ENCODE data around the gene GRK3. TPM values are rescaled to one million over a fixed set of nuclear protein-coding genes. Genes with fewer than 3 reads are reported as not detected.
"Not testable (repeated sequence)": the region's sequence is repeated elsewhere in the genome, so short reads cannot be mapped to it uniquely, and the experiment has no call there.

GRK3 gene
- total and polyA plus RNA-seq, 7 donors: 1.2 to 9.6 (median 7.2) TPM

- intact Hi-C loops (cut with DNase I); H3K27me3 ChIP-seq; DNase-seq; H3K4me1 ChIP-seq; H3K36me3 ChIP-seq; H3K4me3 ChIP-seq; H3K27ac ChIP-seq; H3K9me3 ChIP-seq: not testable (repeated sequence)
- 88 to 91% methylated on average over 2 of the region's 2 CpGs for WGBS, 2 donors
Observed at GRCh38 chr22:25593323-25593722, 28.8 kb downstream of the GRK3 start.

GRCh38 chr22:25598609-25599008 is 34.1 kb downstream of the GRK3 start:
- no peaks in the 10 kb centered on the region for H3K9me3 ChIP-seq
- no peak overlapping the region for H3K27ac ChIP-seq
- TF ChIP-seq EP300 (IDR thresholded peaks at IDR 0.05): no peak
- TF ChIP-seq CTCF (IDR thresholded peaks at IDR 0.05): no peak
- no peak for TF ChIP-seq POLR2AphosphoS5 (IDR thresholded peaks at IDR 0.05)
- TF ChIP-seq POLR2A (IDR thresholded peaks at IDR 0.05): no peak
- intact Hi-C loops (cut with DNase I): no loop called here
- H3K27me3 ChIP-seq: no peaks in the 10 kb centered on the region
- no peaks in the 10 kb centered on the region for H3K4me1 ChIP-seq
- no peak overlapping the region for H3K4me3 ChIP-seq
- 93 to 98% methylated on average over 1 of the region's 1 CpG for WGBS, 2 donors
- DNase-seq: no peak
- no peaks in the 10 kb centered on the region for H3K36me3 ChIP-seq

- no peaks in the 10 kb centered on the region for H3K36me3 ChIP-seq
- H3K4me3 ChIP-seq: no peak overlapping the region
- H3K27me3 ChIP-seq: no peaks in the 10 kb centered on the region
- no peak for DNase-seq
- no peaks in the 10 kb centered on the region for H3K4me1 ChIP-seq
- no peaks in the 10 kb centered on the region for H3K9me3 ChIP-seq
- intact Hi-C loops (cut with DNase I): no loop called here
- WGBS, 2 donors: 83 to 89% methylated on average over 2 of the region's 2 CpGs
- TF ChIP-seq POLR2A (IDR thresholded peaks at IDR 0.05) (no peak), EP300 (IDR thresholded peaks at IDR 0.05) (no peak), POLR2AphosphoS5 (IDR thresholded peaks at IDR 0.05) (no peak), CTCF (IDR thresholded peaks at IDR 0.05) (no peak)
- no peak overlapping the region for H3K27ac ChIP-seq
Observed at GRCh38 chr22:25602445-25602844, 38.0 kb downstream of the GRK3 start.

- TF ChIP-seq POLR2A (IDR thresholded peaks at IDR 0.05): no peak
- no peak for TF ChIP-seq EP300 (IDR thresholded peaks at IDR 0.05)
- no peak for TF ChIP-seq CTCF (IDR thresholded peaks at IDR 0.05)
- no peak for TF ChIP-seq POLR2AphosphoS5 (IDR thresholded peaks at IDR 0.05)
- no peaks in the 10 kb centered on the region for H3K4me1 ChIP-seq
- DNase-seq: no peak
Observed at GRCh38 chr22:25602916-25603315, 38.4 kb downstream of the GRK3 start.

GRCh38 chr22:25605146-25605545 is 40.7 kb downstream of the GRK3 start:
- H3K4me3 ChIP-seq; H3K9me3 ChIP-seq; intact Hi-C loops (cut with DNase I); DNase-seq; H3K27ac ChIP-seq; H3K4me1 ChIP-seq; H3K27me3 ChIP-seq; H3K36me3 ChIP-seq: not testable (repeated sequence)
- WGBS, 2 donors: 89 to 94% methylated on average over 3 of the region's 3 CpGs

More at GRCh38 chr22:25602916-25603315, 38.4 kb downstream of the GRK3 start:
- intact Hi-C loops (cut with DNase I): no loop called here
- 36 to 72% methylated on average over 6 of the region's 6 CpGs for WGBS, 2 donors
- Histone ChIP-seq H3K27ac (no peak overlapping the region), H3K36me3 (no peaks in the 10 kb centered on the region), H3K9me3 (no peaks in the 10 kb centered on the region), H3K4me3 (no peak overlapping the region), H3K27me3 (no peaks in the 10 kb centered on the region)

GRCh38 chr22:25605565-25605964 is 41.1 kb downstream of the GRK3 start:
- intact Hi-C loops (cut with DNase I); H3K27me3 ChIP-seq; H3K4me3 ChIP-seq; H3K9me3 ChIP-seq; H3K4me1 ChIP-seq; H3K27ac ChIP-seq; DNase-seq; H3K36me3 ChIP-seq: not testable (repeated sequence)
- 84 to 86% methylated on average over 5 of the region's 5 CpGs for WGBS, 2 donors

- H3K36me3 ChIP-seq, DNase-seq, H3K27me3 ChIP-seq, H3K4me1 ChIP-seq, H3K4me3 ChIP-seq, H3K9me3 ChIP-seq, H3K27ac ChIP-seq: not testable (repeated sequence)
- 94 to 96% methylated on average over 1 of the region's 1 CpG for WGBS, 2 donors
- intact Hi-C loops (cut with DNase I): loop anchor here (10.0 kb wide), 1 partner anchor 64 kb away; no protein-coding TSS in a partner anchor
Observed at GRCh38 chr22:25611284-25611683, 46.8 kb downstream of the GRK3 start.

- H3K27me3 ChIP-seq, H3K9me3 ChIP-seq, DNase-seq, H3K4me1 ChIP-seq, H3K36me3 ChIP-seq, H3K4me3 ChIP-seq, H3K27ac ChIP-seq: not testable (repeated sequence)
- intact Hi-C loops (cut with DNase I): loop anchor here (10.0 kb wide), 1 partner anchor 62 kb away; no protein-coding TSS in a partner anchor
- no CpG with 5 or more reads among the region's 3 CpGs for WGBS, 2 donors
Observed at GRCh38 chr22:25613131-25613530, 48.7 kb downstream of the GRK3 start.

- WGBS, 2 donors: 96% methylated on average over 3 of the region's 4 CpGs
- not testable (repeated sequence) for H3K27me3 ChIP-seq
Observed at GRCh38 chr22:25613558-25613957, 49.1 kb downstream of the GRK3 start.

GRCh38 chr22:25614791-25615190 is 50.3 kb downstream of the GRK3 start:
- H3K36me3 ChIP-seq, H3K9me3 ChIP-seq, DNase-seq, H3K27me3 ChIP-seq, H3K4me1 ChIP-seq, H3K4me3 ChIP-seq, H3K27ac ChIP-seq: not testable (repeated sequence)
- intact Hi-C loops (cut with DNase I): loop anchor here (10.0 kb wide), 1 partner anchor 60 kb away; no protein-coding TSS in a partner anchor
- WGBS, 2 donors: 66 to 73% methylated on average over 3 of the region's 3 CpGs

More at GRCh38 chr22:25613558-25613957, 49.1 kb downstream of the GRK3 start:
- H3K36me3 ChIP-seq, H3K4me1 ChIP-seq, DNase-seq, H3K27ac ChIP-seq, H3K9me3 ChIP-seq, H3K4me3 ChIP-seq: not testable (repeated sequence)
- intact Hi-C loops (cut with DNase I): loop anchor here (10.0 kb wide), 1 partner anchor 61 kb away; no protein-coding TSS in a partner anchor
